Stimulated activated effector memory CD8-positive, alpha-beta T cell treated with anti-CD3 and anti-CD28 coated beads, Interleukin-12 subunit alpha, Interleukin-12 subunit beta, amount 100 ng/mL, for 72 hours (primary cell): ENCODE measurements around the gene IL16.
A peak's percentile ranks its signal among the peaks of the same experiment; 100 is the strongest.
"Not testable (repeated sequence)": the region's sequence is repeated elsewhere in the genome, so short reads cannot be mapped to it uniquely, and the experiment has no call there.

ENCODE experiments used
- ATAC-seq: fragments of 150-1000 bp; cut with Tn5 transposase; 2 replicates; pipeline ENCODE4 v1.10.0; 2021
- DNase-seq, 2 donors: peaks; one replicate each; pipeline ENCODE4 v3.0.0; 2021 to 2022; ENCODE audit warnings: low spot score in 2 of 2
- H3K27ac Mint-ChIP-seq: one replicate; pipeline ENCODE4 v1.8.0; 2022; ENCODE audit warnings: mild to moderate bottlenecking, mixed read lengths
- H3K36me3 Mint-ChIP-seq: one replicate; pipeline ENCODE4 v1.8.0; 2022; ENCODE audit warnings: mild to moderate bottlenecking, mixed read lengths
- H3K4me1 Mint-ChIP-seq: one replicate; pipeline ENCODE4 v1.8.0; 2022; ENCODE audit warnings: mixed read lengths
- H3K4me3 Mint-ChIP-seq: one replicate; pipeline ENCODE4 v1.8.0; 2022; ENCODE audit warnings: mild to moderate bottlenecking, mixed read lengths
- H3K9me3 Mint-ChIP-seq: one replicate; pipeline ENCODE4 v1.8.0; 2022; ENCODE audit warnings: mixed read lengths

IL16 gene

GRCh38 chr15:81339851-81340250, 143.2 kb downstream of the IL16 start:
- ATAC-seq (no peak), DNase-seq (peak in 1 of 2 donors; percentile 25)
- H3K4me3 Mint-ChIP-seq: no peak overlapping the region
- no peak overlapping the region for H3K27ac Mint-ChIP-seq
- H3K4me1 Mint-ChIP-seq: peaks cover 17% of the 10 kb centered on the region
- no peaks in the 10 kb centered on the region for H3K9me3 Mint-ChIP-seq
- H3K36me3 Mint-ChIP-seq: no peaks in the 10 kb centered on the region

- Mint-ChIP-seq H3K4me3 (no peak overlapping the region), H3K9me3 (no peaks in the 10 kb centered on the region), H3K36me3 (no peaks in the 10 kb centered on the region), H3K27ac (no peak overlapping the region), H3K4me1 (peaks cover 15% of the 10 kb centered on the region)
- DNase-seq (peak in 1 of 2 donors; percentile 25), ATAC-seq (no peak)
Measured at GRCh38 chr15:81341351-81341750, 144.7 kb downstream of the IL16 start.

GRCh38 chr15:81343371-81343770, 146.7 kb downstream of the IL16 start:
- H3K4me3 Mint-ChIP-seq: no peak overlapping the region
- no peaks in the 10 kb centered on the region for H3K4me1 Mint-ChIP-seq
- no peaks in the 10 kb centered on the region for H3K36me3 Mint-ChIP-seq
- DNase-seq: peak in 1 of 2 donors; percentile 18
- H3K9me3 Mint-ChIP-seq: no peaks in the 10 kb centered on the region
- no peak for ATAC-seq
- H3K27ac Mint-ChIP-seq: no peak overlapping the region

- Mint-ChIP-seq H3K4me1 (no peaks in the 10 kb centered on the region), H3K27ac (no peak overlapping the region)
- no peak for ATAC-seq
Measured at GRCh38 chr15:81346611-81347010, 149.9 kb downstream of the IL16 start.

GRCh38 chr15:81347910-81348309, 151.2 kb downstream of the IL16 start:
- DNase-seq (no peak), ATAC-seq (no peak)
- H3K4me1 Mint-ChIP-seq: no peaks in the 10 kb centered on the region
- no peaks in the 10 kb centered on the region for H3K36me3 Mint-ChIP-seq
- no peak overlapping the region for H3K27ac Mint-ChIP-seq
- H3K4me3 Mint-ChIP-seq: no peak overlapping the region
- H3K9me3 Mint-ChIP-seq: no peaks in the 10 kb centered on the region

More at GRCh38 chr15:81346611-81347010, 149.9 kb downstream of the IL16 start:
- no peak for DNase-seq
- no peaks in the 10 kb centered on the region for H3K36me3 Mint-ChIP-seq
- no peak overlapping the region for H3K4me3 Mint-ChIP-seq
- H3K9me3 Mint-ChIP-seq: no peaks in the 10 kb centered on the region

- H3K27ac Mint-ChIP-seq, H3K9me3 Mint-ChIP-seq, DNase-seq, ATAC-seq, H3K36me3 Mint-ChIP-seq, H3K4me1 Mint-ChIP-seq, H3K4me3 Mint-ChIP-seq: not testable (repeated sequence)
Measured at GRCh38 chr15:81348691-81349090, 152.0 kb downstream of the IL16 start.

- Mint-ChIP-seq H3K9me3 (no peaks in the 10 kb centered on the region), H3K4me3 (no peak overlapping the region), H3K27ac (no peak overlapping the region), H3K36me3 (no peaks in the 10 kb centered on the region), H3K4me1 (no peaks in the 10 kb centered on the region)
- ATAC-seq: no peak
- DNase-seq: no peak
Measured at GRCh38 chr15:81349271-81349670, 152.6 kb downstream of the IL16 start.

- Mint-ChIP-seq H3K9me3 (no peaks in the 10 kb centered on the region), H3K4me3 (no peak overlapping the region), H3K4me1 (no peaks in the 10 kb centered on the region), H3K27ac (no peak overlapping the region), H3K36me3 (no peaks in the 10 kb centered on the region)
- DNase-seq (no peak), ATAC-seq (no peak)
Measured at GRCh38 chr15:81351651-81352050, 155.0 kb downstream of the IL16 start.

- H3K4me1 Mint-ChIP-seq: no peaks in the 10 kb centered on the region
- no peak for DNase-seq
Measured at GRCh38 chr15:81356252-81356651, 159.6 kb downstream of the IL16 start.

GRCh38 chr15:81357180-81357686, 160.6 kb downstream of the IL16 start:
- Mint-ChIP-seq H3K27ac (no peak overlapping the region), H3K4me3 (no peak overlapping the region), H3K9me3 (no peaks in the 10 kb centered on the region), H3K36me3 (no peaks in the 10 kb centered on the region), H3K4me1 (no peaks in the 10 kb centered on the region)
- DNase-seq (no peak), ATAC-seq (no peak)

More at GRCh38 chr15:81356252-81356651, 159.6 kb downstream of the IL16 start:
- H3K36me3 Mint-ChIP-seq: no peaks in the 10 kb centered on the region
- no peak for ATAC-seq
- H3K4me3 Mint-ChIP-seq: no peak overlapping the region
- no peaks in the 10 kb centered on the region for H3K9me3 Mint-ChIP-seq
- H3K27ac Mint-ChIP-seq: no peak overlapping the region

GRCh38 chr15:81358248-81358647, 161.6 kb downstream of the IL16 start:
- Mint-ChIP-seq H3K4me1 (no peaks in the 10 kb centered on the region), H3K27ac (no peak overlapping the region), H3K36me3 (no peaks in the 10 kb centered on the region), H3K9me3 (no peaks in the 10 kb centered on the region), H3K4me3 (no peak overlapping the region)
- no peak for DNase-seq
- ATAC-seq: no peak

- ATAC-seq (no peak), DNase-seq (no peak)
- no peaks in the 10 kb centered on the region for H3K36me3 Mint-ChIP-seq
- H3K4me3 Mint-ChIP-seq: no peak overlapping the region
- no peak overlapping the region for H3K27ac Mint-ChIP-seq
- H3K9me3 Mint-ChIP-seq: no peaks in the 10 kb centered on the region
- no peaks in the 10 kb centered on the region for H3K4me1 Mint-ChIP-seq
Measured at GRCh38 chr15:81360491-81360890, 163.8 kb downstream of the IL16 start.

GRCh38 chr15:81361891-81362290, 165.2 kb downstream of the IL16 start:
- ATAC-seq: no peak
- Mint-ChIP-seq H3K36me3 (no peaks in the 10 kb centered on the region), H3K4me3 (no peak overlapping the region), H3K27ac (no peak overlapping the region), H3K9me3 (no peaks in the 10 kb centered on the region), H3K4me1 (no peaks in the 10 kb centered on the region)
- DNase-seq: no peak

- H3K9me3 Mint-ChIP-seq: no peaks in the 10 kb centered on the region
- no peak overlapping the region for H3K4me3 Mint-ChIP-seq
- no peaks in the 10 kb centered on the region for H3K36me3 Mint-ChIP-seq
- no peak for DNase-seq
- H3K4me1 Mint-ChIP-seq: no peaks in the 10 kb centered on the region
- H3K27ac Mint-ChIP-seq: no peak overlapping the region
- ATAC-seq: no peak
Measured at GRCh38 chr15:81362790-81363189, 166.1 kb downstream of the IL16 start.

- DNase-seq (no peak), ATAC-seq (no peak)
- Mint-ChIP-seq H3K36me3 (no peaks in the 10 kb centered on the region), H3K27ac (no peak overlapping the region), H3K9me3 (no peaks in the 10 kb centered on the region), H3K4me1 (no peaks in the 10 kb centered on the region), H3K4me3 (no peak overlapping the region)
Measured at GRCh38 chr15:81363276-81363675, 166.6 kb downstream of the IL16 start.
